ENCODE measurements around the gene BCKDHA.

The BCKDHA gene

GRCh38 chr19:41397086-41398049 is at the start of gene BCKDHA, which contains the start of gene EXOSC5:
Gene BCKDHA, plus strand, starts transcription at chr19:41397818. Its CDS starts 10 bp downstream, at chr19:41397828.
Gene EXOSC5, minus strand, starts transcription at chr19:41397359. Its CDS starts 31 bp downstream, at chr19:41397328.
- DNase-seq (ENCODE audit: low read depth in 2 of 2) = peak; percentile 95 to 99

GRCh38 chr19:41350735-41351338 is 46.8 kb upstream of the BCKDHA start:
- DNase-seq (ENCODE audit: low read depth in 2 of 2) = no peak

- peak; percentile 66 to 74 for DNase-seq (ENCODE audit: low read depth in 2 of 2)
Measured at GRCh38 chr19:41351339-41352245, 46.0 kb upstream of the BCKDHA start.

GRCh38 chr19:41352279-41352608 is 45.4 kb upstream of the BCKDHA start:
- DNase-seq (ENCODE audit: low read depth in 2 of 2) = no peak

- peak; percentile 66 for DNase-seq (ENCODE audit: low read depth in 2 of 2)
Measured at GRCh38 chr19:41352609-41353465, 44.8 kb upstream of the BCKDHA start.

GRCh38 chr19:41353466-41354342 is 43.9 kb upstream of the BCKDHA start, which contains the start of gene TGFB1:
Gene TGFB1, minus strand, starts transcription at chr19:41353922. Its CDS starts 878 bp downstream, at chr19:41353044.
- DNase-seq (ENCODE audit: low read depth in 2 of 2) = peak; percentile 82 to 86

- DNase-seq (ENCODE audit: low read depth in 2 of 2) = no peak
Measured at GRCh38 chr19:41354343-41354953, 43.2 kb upstream of the BCKDHA start.

- DNase-seq (ENCODE audit: low read depth in 2 of 2) = no peak
Measured at GRCh38 chr19:41355035-41355434, 42.6 kb upstream of the BCKDHA start.

- no peak for DNase-seq (ENCODE audit: low read depth in 2 of 2)
Measured at GRCh38 chr19:41355802-41356201, 41.8 kb upstream of the BCKDHA start.

GRCh38 chr19:41356984-41357739 is 40.5 kb upstream of the BCKDHA start:
- DNase-seq (ENCODE audit: low read depth in 2 of 2) = no peak

- DNase-seq (ENCODE audit: low read depth in 2 of 2) = no peak
Measured at GRCh38 chr19:41357746-41358145, 39.9 kb upstream of the BCKDHA start.

GRCh38 chr19:41359741-41360140 is 37.9 kb upstream of the BCKDHA start:
- DNase-seq (ENCODE audit: low read depth in 2 of 2) = no peak

GRCh38 chr19:41362143-41362847 is 35.3 kb upstream of the BCKDHA start:
- DNase-seq (ENCODE audit: low read depth in 2 of 2) = no peak

GRCh38 chr19:41363371-41363752 is 34.3 kb upstream of the BCKDHA start:
- DNase-seq (ENCODE audit: low read depth in 2 of 2) = no peak

GRCh38 chr19:41363753-41364523 is 33.7 kb upstream of the BCKDHA start, which contains the start of gene B9D2:
Gene B9D2, minus strand, starts transcription at chr19:41364149. Its CDS starts 630 bp downstream, at chr19:41363519.
- peak; percentile 95 to 98 for DNase-seq (ENCODE audit: low read depth in 2 of 2)

- no peak for DNase-seq (ENCODE audit: low read depth in 2 of 2)
Measured at GRCh38 chr19:41364524-41365391, 32.9 kb upstream of the BCKDHA start.
